HEK293T (cell line): ENCODE data around the gene SLAIN1.

Experiments used
- ARNT ChIP-seq: fragments of 450-650 bp; IDR thresholded peaks from 2 replicates; pipeline ENCODE4 v1.6.1; 2017; ENCODE audit warnings: mild to moderate bottlenecking
- BHLHE40 ChIP-seq: fragments of 450-650 bp; IDR thresholded peaks from 2 replicates; pipeline ENCODE4 v1.6.1; 2016; ENCODE audit warnings: mild to moderate bottlenecking, moderate library complexity, borderline replicate concordance
- ELF4 ChIP-seq: fragments of 450-650 bp; IDR thresholded peaks from 2 replicates; pipeline ENCODE4 v1.6.1; 2017; ENCODE audit warnings: antibody characterized with exemption
- FOXA1 ChIP-seq: fragments of 450-650 bp; IDR thresholded peaks from 2 replicates; pipeline ENCODE4 v1.6.1; 2016; ENCODE audit warnings: mild to moderate bottlenecking
- FOXM1 ChIP-seq: fragments of 450-650 bp; IDR thresholded peaks from 2 replicates; pipeline ENCODE4 v1.6.1; 2017; ENCODE audit warnings: mild to moderate bottlenecking, borderline replicate concordance
- HDGF ChIP-seq: fragments of 450-650 bp; IDR thresholded peaks from 2 replicates; pipeline ENCODE4 v1.6.1; 2017; ENCODE audit warnings: antibody characterized with exemption, borderline replicate concordance
- L3MBTL2 ChIP-seq: fragments of 450-650 bp; conservative IDR thresholded peaks from 2 replicates; pipeline ENCODE4 v1.6.1; 2016; ENCODE audit warnings: mild to moderate bottlenecking
- LEF1 ChIP-seq: fragments of 450-650 bp; IDR thresholded peaks from 2 replicates; pipeline ENCODE4 v1.6.1; 2017; ENCODE audit warnings: mild to moderate bottlenecking, borderline replicate concordance
- NFRKB ChIP-seq: fragments of 450-650 bp; IDR thresholded peaks from 2 replicates; pipeline ENCODE4 v1.6.1; 2016; ENCODE audit warnings: mild to moderate bottlenecking, moderate library complexity
- SUZ12 ChIP-seq: fragments of 450-650 bp; IDR thresholded peaks from 2 replicates; pipeline ENCODE4 v1.6.1; 2016; ENCODE audit warnings: mild to moderate bottlenecking
- TARDBP ChIP-seq: fragments of 450-650 bp; IDR thresholded peaks from 2 replicates; pipeline ENCODE4 v1.6.1; 2016

DNA sequence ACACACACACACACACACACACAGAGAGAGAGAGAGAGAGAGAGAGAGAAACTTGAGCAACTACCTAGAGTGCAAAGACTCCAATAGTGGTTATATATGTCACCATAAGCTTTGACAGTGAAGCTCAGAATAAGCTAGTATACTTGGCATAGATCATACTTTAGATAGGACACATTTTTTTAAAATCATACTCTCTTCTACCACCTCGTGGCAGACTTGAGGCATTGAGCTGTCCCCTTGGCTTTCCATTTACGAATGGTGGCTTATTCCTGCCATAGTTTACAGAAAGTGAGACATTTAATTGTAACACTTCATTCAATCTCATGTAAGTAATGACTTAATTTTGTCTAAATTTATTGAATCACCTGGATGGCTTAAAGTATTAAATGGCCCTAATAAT lies 112.9 kb downstream of the SLAIN1 start:
- TF ChIP-seq FOXM1 (no peak), FOXA1 (no peak), LEF1 (no peak), SUZ12 (no peak), BHLHE40 (no peak), ARNT (no peak), L3MBTL2 (no peak), ELF4 (no peak), TARDBP (no peak), NFRKB (no peak), HDGF (no peak)
